K562 (cell line): Measurements from ENCODE around the gene ADCY4. TPM values are rescaled to one million over a fixed set of nuclear protein-coding genes. Genes with fewer than 3 reads are reported as not detected.
A peak's percentile ranks its signal among the peaks of the same experiment; 100 is the strongest.

Source experiments
- ETV1 ChIP-seq: fragments of 450-650 bp; conservative IDR thresholded peaks from 2 replicates; pipeline ENCODE4 v1.6.1; 2016; ENCODE audit warnings: missing genetic modification characterization, control low read depth, low read depth, missing compliant biosample characterization
- VEZF1 ChIP-seq: fragments of 200-800 bp; sonication (Bioruptor generic); IDR thresholded peaks from 2 replicates; pipeline ENCODE4 v1.6.1; 2017; ENCODE audit warnings: missing genetic modification characterization, missing compliant biosample characterization
- polyA plus RNA-seq, 8 experiments: library from polyadenylated mRNA; depleted of rRNA in 4 of 8; stranded (reverse) in 5 of 8; unstranded in 3 of 8; fragments of >200 nt; fragmentation: Nextera tagmentation in 2 of 8; fragmentation: Illumina TruSeq in 1 of 8; extraction: Ambion mirVana in 2 of 8; extraction: Trizol in 1 of 8; gene quantifications; 2 replicates each; pipeline versions ENCODE4 v1.2.1 to v1.2.3, GENCODE V29; 2011 to 2014; ENCODE audit warnings: inconsistent platforms in 1 of 8, missing spikeins in 1 of 8
- total RNA-seq, 7 experiments: library from RNA; depleted of rRNA in 6 of 7; stranded (reverse); fragments of >200 nt in 6 of 7; fragmentation: Illumina TruSeq in 2 of 7; extraction: Trizol in 2 of 7; gene quantifications; 2 replicates each; pipeline versions ENCODE4 v1.2.1 to v1.2.3, GENCODE V29; 2011 to 2021; ENCODE audit warnings: low replicate concordance in 1 of 7
- TF ChIP-seq, protein P1 (sequence below), 2 experiments: fragments of 450-650 bp; formaldehyde crosslinking in 1 of 2; IDR thresholded peaks; 2 replicates each; pipeline versions ENCODE4 v1.4.0 to v1.6.1; 2014 to 2020; ENCODE audit warnings: mild to moderate bottlenecking in 2 of 2, borderline replicate concordance in 1 of 2, low read depth in 1 of 2

Gene ADCY4
- total and polyA plus RNA-seq, 9 of the 15 experiments (the other 6 are each of a cell fraction or from before 2014, with no cell fraction given), result 0.04 to 0.31 (median 0.15) TPM; not detected in 2

DNA sequence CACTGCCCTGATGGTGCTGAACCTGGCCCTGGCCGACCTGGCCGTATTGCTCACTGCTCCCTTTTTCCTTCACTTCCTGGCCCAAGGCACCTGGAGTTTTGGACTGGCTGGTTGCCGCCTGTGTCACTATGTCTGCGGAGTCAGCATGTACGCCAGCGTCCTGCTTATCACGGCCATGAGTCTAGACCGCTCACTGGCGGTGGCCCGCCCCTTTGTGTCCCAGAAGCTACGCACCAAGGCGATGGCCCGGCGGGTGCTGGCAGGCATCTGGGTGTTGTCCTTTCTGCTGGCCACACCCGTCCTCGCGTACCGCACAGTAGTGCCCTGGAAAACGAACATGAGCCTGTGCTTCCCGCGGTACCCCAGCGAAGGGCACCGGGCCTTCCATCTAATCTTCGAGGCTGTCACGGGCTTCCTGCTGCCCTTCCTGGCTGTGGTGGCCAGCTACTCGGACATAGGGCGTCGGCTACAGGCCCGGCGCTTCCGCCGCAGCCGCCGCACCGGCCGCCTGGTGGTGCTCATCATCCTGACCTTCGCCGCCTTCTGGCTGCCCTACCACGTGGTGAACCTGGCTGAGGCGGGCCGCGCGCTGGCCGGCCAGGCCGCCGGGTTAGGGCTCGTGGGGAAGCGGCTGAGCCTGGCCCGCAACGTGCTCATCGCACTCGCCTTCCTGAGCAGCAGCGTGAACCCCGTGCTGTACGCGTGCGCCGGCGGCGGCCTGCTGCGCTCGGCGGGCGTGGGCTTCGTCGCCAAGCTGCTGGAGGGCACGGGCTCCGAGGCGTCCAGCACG is 18.9 kb downstream of the ADCY4 start (continued):
- TF ChIP-seq, protein P1, sequence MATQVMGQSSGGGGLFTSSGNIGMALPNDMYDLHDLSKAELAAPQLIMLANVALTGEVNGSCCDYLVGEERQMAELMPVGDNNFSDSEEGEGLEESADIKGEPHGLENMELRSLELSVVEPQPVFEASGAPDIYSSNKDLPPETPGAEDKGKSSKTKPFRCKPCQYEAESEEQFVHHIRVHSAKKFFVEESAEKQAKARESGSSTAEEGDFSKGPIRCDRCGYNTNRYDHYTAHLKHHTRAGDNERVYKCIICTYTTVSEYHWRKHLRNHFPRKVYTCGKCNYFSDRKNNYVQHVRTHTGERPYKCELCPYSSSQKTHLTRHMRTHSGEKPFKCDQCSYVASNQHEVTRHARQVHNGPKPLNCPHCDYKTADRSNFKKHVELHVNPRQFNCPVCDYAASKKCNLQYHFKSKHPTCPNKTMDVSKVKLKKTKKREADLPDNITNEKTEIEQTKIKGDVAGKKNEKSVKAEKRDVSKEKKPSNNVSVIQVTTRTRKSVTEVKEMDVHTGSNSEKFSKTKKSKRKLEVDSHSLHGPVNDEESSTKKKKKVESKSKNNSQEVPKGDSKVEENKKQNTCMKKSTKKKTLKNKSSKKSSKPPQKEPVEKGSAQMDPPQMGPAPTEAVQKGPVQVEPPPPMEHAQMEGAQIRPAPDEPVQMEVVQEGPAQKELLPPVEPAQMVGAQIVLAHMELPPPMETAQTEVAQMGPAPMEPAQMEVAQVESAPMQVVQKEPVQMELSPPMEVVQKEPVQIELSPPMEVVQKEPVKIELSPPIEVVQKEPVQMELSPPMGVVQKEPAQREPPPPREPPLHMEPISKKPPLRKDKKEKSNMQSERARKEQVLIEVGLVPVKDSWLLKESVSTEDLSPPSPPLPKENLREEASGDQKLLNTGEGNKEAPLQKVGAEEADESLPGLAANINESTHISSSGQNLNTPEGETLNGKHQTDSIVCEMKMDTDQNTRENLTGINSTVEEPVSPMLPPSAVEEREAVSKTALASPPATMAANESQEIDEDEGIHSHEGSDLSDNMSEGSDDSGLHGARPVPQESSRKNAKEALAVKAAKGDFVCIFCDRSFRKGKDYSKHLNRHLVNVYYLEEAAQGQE (IDR thresholded peaks at IDR 0.05; ENCODE audit: borderline replicate concordance), result no peak
- TF ChIP-seq, protein P1 (CRISPR knock-in tag; IDR thresholded peaks at IDR 0.05; ENCODE audit: low read depth), result peak; percentile 52; the same call in 1 of the 2 replicates
- TF ChIP-seq ETV1 (peak; percentile 66), VEZF1 (no peak)
